LNCaP clone FGC (cell line): Measurements from ENCODE around the gene ZNF783.

Experiments
- DNase-seq: peaks from one replicate; pipeline ENCODE4 v3.0.0-alpha.2; 2011; ENCODE audit warnings: low read depth
- H3K4me3 ChIP-seq: 2 replicates; pipeline ENCODE4 v1.5.1; 2011; ENCODE audit warnings: mild to moderate bottlenecking, low read depth, low read length, control low read depth
- CTCF ChIP-seq: IDR thresholded peaks from 2 replicates; pipeline ENCODE4 v1.5.1; 2012; ENCODE audit warnings: mild to moderate bottlenecking; ENCODE audit not compliant: control insufficient read depth, insufficient read depth; ENCODE audit errors: extremely low read depth

The ZNF783 gene

GRCh38 chr7:149281508-149282330 is 19.7 kb downstream of the ZNF783 start:
- DNase-seq: no peak
- no peak overlapping the region for H3K4me3 ChIP-seq
- no peak for TF ChIP-seq CTCF

- H3K4me3 ChIP-seq: no peak overlapping the region
- no peak for DNase-seq
- no peak for TF ChIP-seq CTCF
These were observed 20.3 kb downstream of the ZNF783 start for GRCh38 chr7:149282331-149282655.

DNA sequence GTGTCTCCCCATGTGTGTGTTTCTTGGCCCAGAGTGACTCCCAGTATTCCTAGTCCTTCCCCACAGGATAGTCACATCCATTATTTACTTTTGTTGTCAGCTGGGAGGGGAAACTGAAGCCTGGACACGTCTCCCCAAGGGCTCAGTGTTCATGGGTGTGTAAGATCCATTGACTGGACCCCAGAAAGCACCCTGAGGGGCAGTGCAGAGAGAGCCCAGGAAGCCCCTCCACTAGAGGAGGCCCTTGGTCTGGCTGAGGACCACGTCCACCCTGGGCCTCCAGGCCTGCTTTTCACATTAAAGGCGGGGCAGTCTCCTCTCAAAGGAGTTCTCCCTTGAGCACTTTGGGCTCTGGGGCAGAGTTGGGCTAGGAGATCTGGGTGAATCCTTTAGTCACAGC is 21.3 kb downstream of the ZNF783 start:
- TF ChIP-seq CTCF: no peak
- no peak for DNase-seq
- no peak overlapping the region for H3K4me3 ChIP-seq

DNA sequence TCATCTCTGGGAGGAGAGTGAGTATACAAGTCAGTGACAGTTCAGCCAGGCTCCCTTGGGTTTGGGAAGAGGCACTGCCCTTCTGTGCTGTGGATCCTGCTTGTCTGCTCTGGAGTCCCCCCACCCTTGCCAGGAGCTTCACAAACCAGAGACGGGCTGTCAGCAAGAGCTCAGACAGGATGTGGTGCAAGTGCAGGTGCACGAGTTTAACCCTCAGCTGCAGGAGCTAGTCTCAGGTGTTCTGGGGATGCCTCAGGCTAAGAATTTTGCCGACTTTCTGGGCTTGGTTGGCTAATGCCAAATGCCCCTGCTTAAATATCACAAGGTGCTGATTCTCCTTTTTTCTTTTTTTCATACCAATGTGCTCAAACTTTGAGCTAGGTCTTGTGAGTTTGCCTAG is 22.3 kb downstream of the ZNF783 start:
- no peak for DNase-seq
- no peak for TF ChIP-seq CTCF
- H3K4me3 ChIP-seq: peak overlapping the region; percentile 83

DNA sequence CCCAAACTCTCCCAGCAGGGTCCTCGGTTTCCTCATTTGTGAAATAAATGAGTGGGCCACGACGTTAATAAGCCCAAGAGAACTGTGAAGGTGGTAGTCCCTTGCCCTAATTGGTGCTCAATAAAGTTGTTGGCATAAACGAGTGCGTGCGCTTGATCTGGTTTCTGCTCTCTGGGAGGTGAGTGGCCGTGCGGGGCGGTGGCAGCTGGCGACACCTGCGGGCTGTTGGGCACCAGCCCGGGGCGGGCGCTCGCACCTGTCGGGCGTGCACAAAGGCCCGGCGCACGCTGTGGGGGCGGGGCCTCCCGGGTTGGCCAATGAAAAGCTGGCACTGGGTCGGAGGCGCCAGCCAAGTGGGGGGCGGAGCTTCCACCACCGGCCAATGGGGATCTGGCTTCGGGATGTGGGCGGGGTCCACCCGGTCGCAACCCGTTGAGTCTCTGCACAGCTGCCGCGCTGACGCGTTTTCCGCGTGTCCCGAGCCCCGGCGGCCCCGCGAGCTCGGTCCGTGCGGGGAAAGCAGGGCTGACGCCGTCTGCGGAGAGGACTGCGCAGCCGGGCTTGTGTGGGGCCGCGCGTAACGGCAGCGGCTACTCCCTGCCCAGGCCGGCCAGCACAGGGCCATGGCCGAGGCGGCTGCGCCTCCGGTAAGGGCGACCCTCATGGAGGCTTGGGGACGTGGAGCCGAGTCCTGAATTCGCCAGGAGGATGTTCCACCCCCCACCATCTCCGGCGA is 23.0 kb downstream of the ZNF783 start:
- peak; percentile 85 for DNase-seq
- H3K4me3 ChIP-seq: peak overlapping the region; percentile 83
- peak; percentile 41; the same call in 1 of the 2 replicates for TF ChIP-seq CTCF

DNA sequence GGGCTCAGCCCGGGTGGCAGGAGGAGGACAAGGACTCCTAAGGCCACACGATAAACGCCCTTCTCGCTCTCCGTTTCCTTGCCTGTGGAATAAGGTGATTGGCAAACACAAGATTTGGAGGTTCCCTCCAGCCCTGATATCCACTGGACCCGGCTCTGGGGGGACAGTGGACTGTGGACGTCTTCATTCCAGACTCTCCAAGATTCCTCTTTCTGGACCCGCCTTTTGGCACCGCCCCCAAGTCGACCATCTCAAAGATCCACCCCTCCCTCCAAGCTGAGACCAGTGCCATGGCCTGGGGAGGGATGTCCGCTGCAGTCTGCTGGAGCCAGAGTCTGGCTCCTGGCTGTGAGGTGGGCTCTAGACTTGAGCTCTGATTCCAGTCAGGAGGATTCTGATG is 23.6 kb downstream of the ZNF783 start:
- TF ChIP-seq CTCF: no peak
- DNase-seq: no peak
- peak overlapping the region; percentile 83 for H3K4me3 ChIP-seq
